Measurements from ENCODE around the gene NUP214.

The NUP214 gene

GRCh38 chr9:131258186-131258585 lies 132.8 kb downstream of the NUP214 start:
- H3K4me3 Mint-ChIP-seq: no peak overlapping the region
- H3K4me1 Mint-ChIP-seq: peaks cover 34% of the 10 kb centered on the region
- no peak for TF ChIP-seq CTCF (IDR thresholded peaks at IDR 0.05; ENCODE audit: unreplicated experiment in 3 of 3)
- H3K27me3 Mint-ChIP-seq (ENCODE audit: low read depth): peaks cover 10% of the 10 kb centered on the region
- H3K36me3 Mint-ChIP-seq (ENCODE audit: low read depth): no peaks in the 10 kb centered on the region
- H3K9me3 Mint-ChIP-seq: no peaks in the 10 kb centered on the region
- H3K27ac Mint-ChIP-seq: peak overlapping the region in 1 of 3 experiments; percentile 64

GRCh38 chr9:131258698-131259431 lies 133.5 kb downstream of the NUP214 start:
- Mint-ChIP-seq H3K4me1 (peaks cover 34% of the 10 kb centered on the region), H3K4me3 (no peak overlapping the region), H3K27ac (no peak overlapping the region), H3K27me3 (ENCODE audit: low read depth) (peaks cover 10% of the 10 kb centered on the region), H3K36me3 (ENCODE audit: low read depth) (no peaks in the 10 kb centered on the region), H3K9me3 (no peaks in the 10 kb centered on the region)
- TF ChIP-seq CTCF (IDR thresholded peaks at IDR 0.05; ENCODE audit: unreplicated experiment in 3 of 3): no peak

DNA sequence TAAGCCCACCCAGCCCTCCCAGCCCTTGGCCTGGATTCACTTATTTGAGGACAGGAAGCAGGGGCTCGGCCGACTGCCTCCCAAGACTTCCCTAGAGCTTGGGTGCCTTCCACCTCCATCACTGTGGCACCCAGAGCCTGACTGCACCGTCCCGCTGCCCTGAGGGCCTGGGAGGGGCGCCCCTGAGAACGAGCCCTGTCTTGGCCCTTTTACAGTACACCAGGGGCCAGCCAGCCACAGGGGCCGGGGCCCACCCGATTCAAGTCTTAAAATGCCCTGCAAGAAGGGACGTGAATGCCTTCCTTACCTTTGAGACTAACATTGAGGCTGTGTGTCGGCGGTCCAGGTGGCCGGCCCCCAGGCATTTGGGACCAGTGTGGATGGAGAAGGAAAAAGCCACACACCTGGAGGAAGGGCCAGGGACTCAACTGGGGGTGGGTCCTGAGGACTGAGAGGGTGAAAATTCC lies 134.1 kb downstream of the NUP214 start:
- no peak for TF ChIP-seq CTCF (IDR thresholded peaks at IDR 0.05; ENCODE audit: unreplicated experiment in 3 of 3)
- Mint-ChIP-seq H3K9me3 (no peaks in the 10 kb centered on the region), H3K27ac (no peak overlapping the region), H3K4me1 (peaks cover 28% of the 10 kb centered on the region), H3K4me3 (no peak overlapping the region), H3K36me3 (ENCODE audit: low read depth) (no peaks in the 10 kb centered on the region), H3K27me3 (ENCODE audit: low read depth) (peaks cover 10% of the 10 kb centered on the region)

GRCh38 chr9:131259916-131260597 lies 134.7 kb downstream of the NUP214 start:
- Mint-ChIP-seq H3K27ac (no peak overlapping the region), H3K36me3 (ENCODE audit: low read depth) (no peaks in the 10 kb centered on the region), H3K27me3 (ENCODE audit: low read depth) (peaks cover 10% of the 10 kb centered on the region), H3K4me3 (no peak overlapping the region), H3K4me1 (peaks cover 28% of the 10 kb centered on the region), H3K9me3 (no peaks in the 10 kb centered on the region)
- TF ChIP-seq CTCF (IDR thresholded peaks at IDR 0.05; ENCODE audit: unreplicated experiment in 3 of 3): no peak

DNA sequence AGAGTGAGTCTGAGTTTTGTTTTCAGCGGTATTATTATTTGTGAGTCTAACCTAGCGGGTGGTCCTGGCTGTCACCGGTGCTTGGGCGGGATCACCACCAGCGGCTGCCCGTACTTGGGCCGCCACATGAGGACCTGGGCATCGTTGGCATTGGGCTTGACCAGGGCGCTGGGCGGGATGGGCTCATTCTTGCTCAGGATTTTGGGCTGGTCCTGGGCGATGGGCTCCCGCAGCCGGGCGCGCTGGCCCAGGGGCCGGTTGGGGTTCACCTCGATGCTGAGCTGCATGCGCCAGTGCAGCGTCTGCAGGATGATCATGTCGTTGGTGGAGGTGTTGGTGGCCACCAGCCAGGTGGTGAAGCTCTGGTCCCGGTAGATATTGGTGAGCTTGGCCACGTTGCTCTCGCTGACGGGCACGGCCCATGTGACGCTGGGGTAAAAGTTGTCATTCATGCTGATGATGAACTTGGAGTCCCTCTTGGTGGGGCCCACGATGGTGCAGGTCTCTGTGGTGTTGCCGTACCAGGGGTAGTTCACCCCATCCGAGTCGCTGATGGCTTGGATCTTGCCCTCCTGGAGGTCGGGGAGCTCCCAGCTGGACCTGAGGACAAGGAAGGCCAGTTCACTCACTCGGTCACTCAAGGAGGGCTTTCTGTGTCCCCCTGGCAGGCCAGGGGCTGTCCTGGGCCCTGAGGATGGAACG lies 135.5 kb downstream of the NUP214 start:
- H3K4me1 Mint-ChIP-seq: peaks cover 23% of the 10 kb centered on the region
- H3K36me3 Mint-ChIP-seq (ENCODE audit: low read depth): no peaks in the 10 kb centered on the region
- H3K27me3 Mint-ChIP-seq (ENCODE audit: low read depth): peaks cover 9% of the 10 kb centered on the region
- H3K4me3 Mint-ChIP-seq: no peak overlapping the region
- H3K9me3 Mint-ChIP-seq: no peaks in the 10 kb centered on the region
- H3K27ac Mint-ChIP-seq: no peak overlapping the region
- TF ChIP-seq CTCF (IDR thresholded peaks at IDR 0.05; ENCODE audit: unreplicated experiment in 3 of 3): no peak

Data from nephron (organoid).